ENCODE measurements around the gene FAM199X. TPM values are rescaled to one million over a fixed set of nuclear protein-coding genes. Genes with fewer than 3 reads are reported as not detected.
"Not testable (repeated sequence)": the region's sequence is repeated elsewhere in the genome, so short reads cannot be mapped to it uniquely, and the experiment has no call there.

The FAM199X gene
- total RNA-seq, 2 experiments from 2014 or later: 8.3 to 9.1 TPM

DNA sequence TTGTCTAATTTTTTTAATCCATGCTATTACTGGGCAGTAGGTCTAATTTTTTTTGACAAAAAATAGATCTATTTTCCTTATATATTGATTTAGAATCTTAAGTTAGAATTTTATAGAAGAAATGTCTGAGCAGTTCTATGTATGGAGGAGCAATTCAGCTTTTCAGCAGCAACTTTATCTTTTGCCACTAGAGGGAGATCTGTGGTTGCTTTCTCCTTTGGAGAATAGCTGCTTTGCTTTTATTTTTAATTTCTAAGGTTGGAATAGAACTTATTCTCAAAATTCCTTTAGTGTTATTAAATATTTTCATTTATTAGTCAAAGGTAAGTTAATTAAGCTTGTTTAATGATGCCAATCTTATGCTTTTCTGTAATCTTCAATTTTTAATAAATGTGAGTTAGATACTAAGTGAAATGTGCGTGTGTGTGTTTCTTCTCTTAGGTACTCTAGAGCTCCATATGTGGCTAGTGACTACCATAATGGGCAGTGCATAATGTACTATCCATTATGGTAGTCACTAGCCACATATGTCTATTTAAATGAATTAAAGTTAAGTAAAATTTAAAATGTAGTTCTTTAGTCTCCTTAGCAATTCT is 29.3 kb downstream of the FAM199X start:
- Mint-ChIP-seq H3K4me1 (ENCODE audit: low read depth) (peaks cover 5% of the 10 kb centered on the region), H3K27me3 (no peaks in the 10 kb centered on the region), H3K9me3 (no peaks in the 10 kb centered on the region), H3K4me3 (no peak overlapping the region), H3K27ac (no peak overlapping the region), H3K36me3 (peaks cover 2% of the 10 kb centered on the region)
- DNase-seq: no peak
- intact Hi-C loops (cut with micrococcal nuclease): loop anchor here (1.0 to 2.0 kb wide), 2 partner anchors 29 to 76 kb away; partner anchors contain the start of gene FAM199X
- POLR2A ChIA-PET: no interaction called here
- CTCF ChIA-PET: interaction anchor here (0.9 to 1.8 kb wide), 11 partner anchors 10 to 367 kb away, joined by 3 to 12 read pairs (median 3); partner anchors contain the start of gene FAM199X

DNA sequence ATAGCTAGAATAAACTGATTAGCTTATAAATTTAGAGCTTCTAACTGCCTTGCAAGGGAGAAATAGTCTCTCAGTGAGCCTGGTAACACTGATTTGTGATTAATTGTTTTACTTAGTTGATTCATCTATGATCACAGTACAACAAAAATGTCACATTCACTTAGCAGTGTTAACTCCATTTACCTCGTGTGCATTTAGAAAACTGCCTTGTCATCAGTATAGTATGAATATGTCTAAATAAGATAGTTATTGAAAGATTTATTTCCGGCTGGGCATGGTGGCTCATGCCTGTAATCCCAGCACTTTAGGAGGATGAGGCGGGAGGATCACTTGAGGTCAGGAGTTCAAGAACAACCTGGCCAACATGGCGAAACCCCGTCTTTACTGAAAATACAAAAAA is 39.3 kb downstream of the FAM199X start:
- CTCF ChIA-PET: interaction anchor here (0.7 kb wide), 1 partner anchor 10 kb away, joined by 3 read pairs; no protein-coding TSS in a partner anchor
- intact Hi-C loops (cut with micrococcal nuclease): no loop called here

DNA sequence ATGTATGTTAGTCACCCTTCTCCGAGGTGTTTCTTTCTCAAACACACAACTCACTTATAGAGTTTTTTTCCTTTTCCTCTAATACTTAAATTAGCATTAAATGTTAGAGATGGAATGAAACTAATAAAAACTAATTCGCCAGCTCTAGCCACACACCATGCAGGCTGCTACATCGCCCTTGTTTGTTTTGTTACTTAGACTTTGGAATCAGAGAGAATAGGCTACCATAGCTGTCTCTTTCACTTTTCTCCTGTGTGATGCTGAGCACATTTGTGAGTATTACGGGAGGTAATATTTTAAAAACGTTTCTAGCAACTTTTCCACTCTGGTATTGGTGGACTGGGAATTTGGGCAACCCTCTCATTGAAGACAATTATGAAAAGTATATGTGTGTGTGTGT is 44.9 kb downstream of the FAM199X start:
- no peaks in the 10 kb centered on the region for H3K4me1 Mint-ChIP-seq (ENCODE audit: low read depth)
- no peaks in the 10 kb centered on the region for H3K9me3 Mint-ChIP-seq
- H3K4me3 Mint-ChIP-seq: no peak overlapping the region
- intact Hi-C loops (cut with micrococcal nuclease): no loop called here
- no peak overlapping the region for H3K27ac Mint-ChIP-seq
- CTCF ChIA-PET: no interaction called here
- H3K36me3 Mint-ChIP-seq: no peaks in the 10 kb centered on the region
- no peaks in the 10 kb centered on the region for H3K27me3 Mint-ChIP-seq
- POLR2A ChIA-PET: no interaction called here
- no peak for DNase-seq

More for the DNA sequence above, 39.3 kb downstream of the FAM199X start:
- Mint-ChIP-seq H3K4me1 (ENCODE audit: low read depth) (no peaks in the 10 kb centered on the region), H3K4me3 (no peak overlapping the region), H3K36me3 (peaks cover 3% of the 10 kb centered on the region), H3K27ac (no peak overlapping the region), H3K27me3 (no peaks in the 10 kb centered on the region), H3K9me3 (no peaks in the 10 kb centered on the region)
- POLR2A ChIA-PET: no interaction called here
- no peak for DNase-seq

DNA sequence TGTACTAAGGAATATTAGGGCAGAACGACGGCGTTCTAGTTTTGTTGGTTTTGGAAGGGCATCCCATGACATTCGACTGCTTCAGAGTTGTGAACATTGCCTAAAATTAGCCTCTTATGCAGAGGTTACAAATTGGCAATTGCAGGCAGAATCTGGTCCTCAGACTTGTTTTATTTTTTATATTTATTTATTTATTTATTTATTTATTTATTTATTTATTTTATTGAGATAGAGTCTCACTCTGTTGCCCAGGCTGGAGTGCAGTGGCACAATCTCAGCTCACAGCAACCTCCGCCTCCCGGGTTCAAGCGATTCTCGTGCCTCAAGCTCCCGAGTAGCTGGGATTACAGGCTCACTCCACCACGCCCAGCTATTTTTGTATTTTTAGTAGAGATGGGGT is 63.8 kb downstream of the FAM199X start:
- CTCF ChIA-PET; H3K27ac Mint-ChIP-seq; H3K27me3 Mint-ChIP-seq; H3K4me1 Mint-ChIP-seq (ENCODE audit: low read depth); POLR2A ChIA-PET; DNase-seq; H3K9me3 Mint-ChIP-seq; H3K4me3 Mint-ChIP-seq; intact Hi-C loops (cut with micrococcal nuclease); H3K36me3 Mint-ChIP-seq: not testable (repeated sequence)

Other genes starting within 250 kb of the FAM199X start
- gene TMSB15B, start 203.8 kb upstream of the FAM199X start, total RNA-seq: 1 to 10 TPM; 6.2 to 8.6 TPM
- not detected for gene H2BW1, start 152.7 kb upstream of the FAM199X start, total RNA-seq
- not detected for gene H2BW2, start 126.5 kb upstream of the FAM199X start, total RNA-seq
- 1 to 10 TPM; 1.6 to 2.7 TPM for gene TMSB15C, start 90.2 kb upstream of the FAM199X start, total RNA-seq
- under 1 TPM; 0.36 to 0.77 TPM for gene ZCCHC18, start 53.9 kb upstream of the FAM199X start, total RNA-seq
- gene SLC25A53, start 9.4 kb upstream of the FAM199X start, total RNA-seq: 1 to 10 TPM; 3.6 to 4.2 TPM
- gene ESX1, start 88.5 kb downstream of the FAM199X start, total RNA-seq: not detected